GM21526 (cell line): ENCODE data around the gene PUS10.
"Not testable (repeated sequence)": the region's sequence is repeated elsewhere in the genome, so short reads cannot be mapped to it uniquely, and the experiment has no call there.

Experiments
- ATAC-seq: cut with Tn5 transposase; IDR thresholded peaks from one replicate; pipeline ENCODE4 v1.9.1; 2021; ENCODE audit warnings: moderate library complexity; ENCODE audit not compliant: unreplicated experiment, low FRiP score

PUS10 gene

DNA sequence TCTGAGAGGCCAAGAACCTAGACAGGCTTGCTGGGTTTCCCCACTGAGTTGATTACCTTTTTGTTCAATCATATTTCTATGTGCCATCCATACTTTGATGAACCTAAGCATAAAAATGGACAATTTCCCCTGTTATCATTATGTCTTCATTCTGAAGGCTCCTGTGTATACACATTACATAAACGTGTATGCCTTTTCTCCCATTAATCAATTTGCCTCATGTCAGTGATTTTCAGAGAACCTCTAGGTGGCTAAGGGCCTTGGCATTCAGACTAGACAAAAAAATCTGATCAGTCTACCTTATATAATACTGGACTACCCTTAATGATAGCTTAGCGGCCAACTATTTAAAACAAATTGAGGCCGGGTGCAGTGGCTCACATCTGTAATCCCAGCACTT is 4.7 kb downstream of the PUS10 start:
- ATAC-seq = no peak

DNA sequence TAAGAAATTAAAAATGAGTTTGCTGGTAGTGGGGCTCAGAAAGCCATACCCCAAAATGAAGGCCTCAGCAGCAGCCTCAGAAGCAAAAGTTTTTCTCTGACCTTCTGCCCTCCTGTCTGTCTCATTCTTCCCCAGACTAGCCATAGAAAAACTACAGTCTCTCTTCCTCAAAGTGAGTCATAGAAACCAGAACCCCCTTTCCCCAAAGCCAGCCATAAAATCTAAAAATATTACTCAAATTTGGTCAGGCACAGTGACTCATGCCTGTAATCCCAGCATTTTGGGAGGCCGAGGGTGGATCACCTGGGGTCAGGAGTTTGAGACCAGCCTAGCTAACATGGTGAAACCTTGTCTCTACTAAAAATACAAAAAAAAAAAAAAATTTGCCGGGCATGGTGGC is 5.8 kb downstream of the PUS10 start:
- not testable (repeated sequence) for ATAC-seq

DNA sequence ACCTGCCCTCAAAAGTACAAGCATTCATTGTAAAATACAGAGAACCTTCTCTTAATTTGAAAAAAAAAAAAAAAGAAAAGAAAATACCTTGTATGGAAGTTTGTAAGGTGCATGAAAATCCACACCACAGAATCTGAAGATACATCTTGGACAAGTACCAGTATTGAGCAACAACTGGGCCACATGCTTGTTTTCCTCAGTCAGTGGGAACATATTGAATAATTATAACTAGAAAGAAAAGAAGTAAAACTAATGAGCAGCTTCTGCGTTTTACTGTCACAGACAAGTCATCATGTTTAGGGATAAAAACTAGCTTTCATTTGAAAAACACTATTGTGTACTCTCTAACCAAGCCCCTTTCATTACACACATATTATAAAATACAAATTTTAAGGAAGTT is 6.4 kb downstream of the PUS10 start:
- no peak for ATAC-seq

DNA sequence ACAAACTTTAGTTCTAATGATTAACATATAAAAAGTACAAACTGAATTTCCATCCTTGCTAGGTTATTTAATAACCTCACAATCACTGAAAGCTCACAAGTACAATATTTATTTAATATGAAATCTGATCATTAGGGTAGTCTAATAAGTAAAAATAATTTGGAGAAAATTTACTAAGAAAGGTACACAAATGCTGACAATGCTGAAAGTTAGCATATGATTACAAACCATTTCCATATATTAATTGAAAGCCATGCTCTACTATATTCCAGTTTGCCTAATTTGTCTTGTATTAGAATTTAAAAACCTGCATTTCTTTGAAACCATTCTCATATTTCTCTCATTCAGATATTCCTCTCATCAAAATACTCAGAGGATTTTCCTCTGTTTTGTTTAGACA is 8.7 kb downstream of the PUS10 start:
- ATAC-seq = no peak

DNA sequence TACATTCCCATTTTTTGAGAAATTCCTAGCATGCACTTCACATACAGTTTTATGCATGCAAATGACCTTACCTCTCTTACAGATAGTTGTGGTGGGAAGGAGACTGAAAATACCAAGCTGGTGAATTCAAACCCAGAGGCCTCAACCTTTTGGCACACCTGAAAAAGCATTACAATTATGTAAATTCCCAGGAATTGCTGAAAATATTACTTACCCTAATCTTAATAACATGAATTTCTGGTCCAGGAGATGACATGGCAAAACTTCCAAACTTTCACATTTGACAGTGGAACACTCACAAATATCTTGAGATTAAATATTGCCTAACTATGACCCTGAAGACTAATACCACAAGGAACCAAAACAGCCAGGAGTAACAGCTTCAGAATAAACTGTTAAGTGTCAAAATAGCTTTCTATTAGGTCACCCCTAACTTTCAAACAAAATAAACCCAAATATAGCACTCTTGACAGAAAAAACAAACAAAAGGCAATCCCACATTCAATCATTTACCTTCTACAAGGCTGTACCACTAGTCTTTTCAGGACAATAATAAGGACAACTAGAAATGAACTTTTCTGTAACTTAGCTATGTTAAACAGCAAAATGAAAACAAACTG is 11.5 kb downstream of the PUS10 start:
- no peak for ATAC-seq

DNA sequence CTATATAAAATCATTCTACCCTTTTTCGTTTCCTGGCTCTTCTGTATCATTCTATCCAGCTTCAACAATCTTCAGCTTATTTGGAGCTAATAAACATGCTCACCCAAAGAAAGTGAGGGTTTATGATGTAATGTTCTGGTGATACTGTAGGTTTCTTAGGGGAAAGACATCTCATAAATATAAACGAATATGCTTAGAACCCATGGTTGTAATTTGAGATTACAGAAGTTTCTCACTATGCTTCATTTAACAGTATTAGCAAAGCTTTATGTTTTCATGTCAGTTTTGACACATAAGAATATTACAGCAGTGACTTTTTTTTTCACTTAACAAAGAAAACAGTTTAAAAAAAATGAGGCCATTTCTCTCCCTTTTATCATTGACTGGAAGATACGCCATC is 12.3 kb downstream of the PUS10 start:
- ATAC-seq = no peak

DNA sequence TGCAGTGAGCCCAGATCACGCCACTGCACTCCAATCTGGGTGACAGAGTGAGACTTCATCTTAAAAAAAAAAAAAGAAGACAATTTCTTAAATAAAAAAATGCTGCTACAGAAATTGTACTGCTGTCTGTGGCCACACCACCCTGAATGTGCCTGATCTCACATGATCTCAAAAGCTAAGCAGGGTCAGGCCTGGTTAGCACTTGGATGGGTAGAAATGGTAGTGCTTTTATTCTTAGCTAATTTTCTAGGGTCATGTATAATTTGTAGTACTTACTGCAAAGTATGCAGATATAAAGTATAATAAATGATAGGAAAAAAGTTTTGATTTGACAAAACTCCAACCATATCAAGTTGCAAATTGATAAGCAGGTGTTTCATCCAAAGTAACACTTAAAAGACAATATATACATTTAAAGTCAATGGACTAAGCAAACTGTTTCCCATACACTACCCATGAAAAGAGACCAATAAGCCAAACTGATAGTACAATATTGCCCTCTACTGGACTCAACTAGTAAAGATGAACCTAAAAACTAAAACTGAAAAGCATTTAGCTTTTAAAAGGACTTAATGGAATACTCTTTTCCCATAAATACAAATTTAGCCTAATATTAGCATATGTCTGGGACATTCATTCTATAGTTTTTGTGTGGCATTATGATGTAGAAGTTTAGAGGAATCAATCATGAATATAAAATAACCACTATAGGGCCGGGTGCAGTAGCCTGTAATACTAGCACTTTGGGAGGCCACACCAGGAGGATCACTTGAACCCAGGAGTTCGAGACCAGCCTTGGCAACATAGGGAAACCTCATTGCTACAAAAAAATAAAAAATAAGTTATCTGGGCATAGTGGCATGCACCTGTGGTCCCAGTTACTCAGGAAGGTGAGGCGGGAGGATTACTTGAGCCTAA is 19.2 kb downstream of the PUS10 start:
- ATAC-seq = no peak

DNA sequence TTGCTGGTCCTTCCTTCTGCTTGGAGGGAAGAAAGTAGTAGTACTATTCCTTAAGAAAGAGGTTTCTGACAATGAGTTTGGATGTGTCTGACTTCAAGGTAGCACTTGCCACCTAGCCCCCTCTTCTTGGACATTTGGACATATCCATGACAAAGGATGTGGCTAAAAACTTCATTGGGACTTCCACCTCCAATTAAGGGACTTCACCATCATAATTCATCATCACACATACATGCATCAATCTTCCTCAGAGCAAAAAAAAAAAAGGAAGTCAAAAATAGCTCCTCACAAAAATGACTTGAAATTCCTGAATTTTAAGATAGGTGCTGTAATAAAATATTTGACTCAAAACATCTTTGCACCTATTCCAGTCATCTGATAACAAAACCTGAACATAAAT is 23.9 kb downstream of the PUS10 start:
- no peak for ATAC-seq

DNA sequence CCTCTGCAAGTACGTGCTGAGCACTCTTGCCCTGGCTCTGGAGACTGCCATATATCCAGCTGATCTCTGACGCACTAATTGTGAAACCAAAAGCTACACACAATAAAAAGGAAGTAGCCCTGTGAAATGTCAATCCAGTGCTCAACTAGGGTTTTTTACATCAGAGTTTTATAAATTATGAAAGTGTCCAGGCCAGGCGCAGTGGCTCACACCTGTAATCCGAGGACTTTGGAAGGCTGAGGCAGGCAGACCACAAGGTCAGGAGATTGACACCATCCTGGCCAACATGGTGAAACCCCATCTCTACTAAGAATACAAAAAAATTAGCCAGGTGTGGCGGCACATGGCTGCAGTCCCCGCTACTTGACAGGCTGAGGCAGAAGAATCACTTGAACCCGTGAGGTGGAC is 25.1 kb downstream of the PUS10 start:
- peak; percentile 89 for ATAC-seq

DNA sequence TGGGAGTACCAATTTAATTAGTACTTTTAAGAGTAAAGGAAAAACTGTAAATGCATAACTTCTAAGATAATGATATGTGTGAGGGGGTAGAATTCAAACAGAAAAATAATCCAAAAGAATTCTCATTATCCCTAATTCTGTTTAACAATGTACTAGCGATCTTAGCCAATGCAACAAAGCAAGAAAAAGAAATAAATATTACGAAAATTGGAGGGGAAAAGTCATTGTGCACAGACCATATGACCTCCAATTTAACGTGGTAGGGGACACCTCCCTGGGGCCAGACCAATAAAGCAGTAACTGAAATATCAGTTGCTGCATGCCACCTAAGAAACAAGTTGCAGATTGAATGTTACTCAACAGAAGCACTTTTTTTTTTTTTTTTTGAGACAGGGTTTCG is 26.4 kb downstream of the PUS10 start:
- ATAC-seq = no peak

DNA sequence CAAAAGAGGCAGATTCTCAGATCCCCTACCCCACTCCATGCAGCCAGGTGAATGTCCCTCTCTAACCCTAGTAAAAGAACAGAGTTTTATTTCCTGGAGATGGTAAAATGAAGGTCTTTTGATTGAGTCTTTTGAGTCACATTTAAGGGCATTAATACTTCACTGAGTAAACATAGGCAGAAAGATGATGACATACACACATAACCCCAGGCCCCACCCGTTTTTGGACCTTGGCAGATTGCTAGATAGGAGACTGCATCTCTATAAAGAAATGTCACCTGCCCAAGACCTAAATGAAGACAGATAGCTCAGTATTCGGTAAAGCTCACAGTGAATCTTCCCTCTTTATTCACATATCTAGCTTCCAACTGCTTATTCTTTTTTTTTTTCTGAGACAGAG is 28.8 kb downstream of the PUS10 start:
- no peak for ATAC-seq

DNA sequence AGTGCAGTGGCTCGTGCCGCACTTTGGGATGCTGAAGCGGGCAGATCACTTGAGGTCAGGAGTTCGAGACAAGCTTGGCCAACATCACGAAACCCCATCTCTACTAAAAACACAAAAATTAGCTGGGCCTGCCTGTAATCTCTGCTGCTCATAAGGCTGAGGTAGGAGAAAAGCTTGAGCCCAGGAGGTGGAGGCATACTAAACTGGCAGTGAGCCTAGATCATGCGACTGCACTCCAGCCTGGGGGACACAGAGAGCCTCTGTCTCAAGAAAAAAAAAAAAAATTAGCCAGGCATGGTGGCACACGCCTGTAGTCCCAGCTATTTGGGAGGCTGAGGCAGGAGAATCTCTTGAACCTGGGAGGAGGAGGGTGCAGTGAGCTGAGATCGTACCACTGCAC is 30.4 kb downstream of the PUS10 start:
- ATAC-seq = not testable (repeated sequence)

DNA sequence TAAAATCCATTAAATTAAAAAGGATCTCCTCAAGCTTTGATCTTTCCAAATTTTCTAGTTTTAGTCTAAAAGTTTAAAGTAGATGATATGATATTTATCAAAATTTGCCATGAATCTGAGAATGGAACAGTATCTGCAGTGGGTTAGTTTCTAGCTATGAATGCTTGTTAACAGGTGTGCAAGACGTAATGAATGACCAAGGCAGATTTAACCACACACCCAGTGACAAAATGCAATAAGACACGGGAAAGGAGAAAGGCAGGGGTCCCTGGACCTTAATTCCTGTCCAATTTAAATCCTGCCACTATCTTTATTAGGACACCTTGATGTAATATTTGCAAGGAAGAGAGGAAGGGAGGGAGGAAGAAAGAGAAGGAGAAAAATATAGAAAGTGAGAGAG is 31.0 kb downstream of the PUS10 start:
- no peak for ATAC-seq

DNA sequence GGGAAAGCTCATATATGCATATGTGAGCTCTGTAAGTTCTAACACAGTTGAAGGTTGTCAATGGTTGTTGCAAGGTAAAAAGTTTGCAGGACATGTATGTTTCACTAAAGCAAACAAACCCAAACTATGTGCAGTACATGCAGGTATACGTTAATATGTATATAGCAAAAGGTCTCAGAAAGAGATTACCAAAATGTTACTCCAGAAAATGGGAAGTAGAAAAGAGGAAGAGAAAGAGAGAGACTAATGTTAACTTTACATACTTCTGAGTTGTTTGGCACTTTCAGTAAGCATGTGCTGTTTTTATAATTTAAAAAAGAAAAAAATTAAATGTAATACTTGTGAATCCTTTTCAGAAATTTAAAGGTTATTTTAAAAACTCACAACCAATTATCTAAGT is 33.3 kb downstream of the PUS10 start:
- ATAC-seq = peak; percentile 46

DNA sequence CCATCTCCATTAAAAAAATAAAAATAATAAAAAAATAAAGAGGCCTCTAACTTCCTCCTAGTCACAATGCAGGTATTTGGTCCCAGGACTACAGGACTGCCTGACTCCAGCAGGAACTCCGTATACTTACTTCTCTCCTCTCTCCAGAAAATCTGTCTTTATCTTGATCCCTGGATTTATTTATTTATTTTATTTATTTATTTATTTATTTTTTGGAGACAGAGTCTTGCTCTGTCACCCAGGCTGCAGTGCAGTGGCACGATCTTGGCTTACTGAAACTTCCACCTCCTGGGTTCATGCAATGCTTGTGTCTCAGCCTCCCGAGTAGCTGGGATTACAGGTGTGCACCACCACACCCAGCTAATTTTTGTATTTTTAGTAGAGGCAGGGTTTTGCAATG is 36.0 kb downstream of the PUS10 start:
- not testable (repeated sequence) for ATAC-seq

DNA sequence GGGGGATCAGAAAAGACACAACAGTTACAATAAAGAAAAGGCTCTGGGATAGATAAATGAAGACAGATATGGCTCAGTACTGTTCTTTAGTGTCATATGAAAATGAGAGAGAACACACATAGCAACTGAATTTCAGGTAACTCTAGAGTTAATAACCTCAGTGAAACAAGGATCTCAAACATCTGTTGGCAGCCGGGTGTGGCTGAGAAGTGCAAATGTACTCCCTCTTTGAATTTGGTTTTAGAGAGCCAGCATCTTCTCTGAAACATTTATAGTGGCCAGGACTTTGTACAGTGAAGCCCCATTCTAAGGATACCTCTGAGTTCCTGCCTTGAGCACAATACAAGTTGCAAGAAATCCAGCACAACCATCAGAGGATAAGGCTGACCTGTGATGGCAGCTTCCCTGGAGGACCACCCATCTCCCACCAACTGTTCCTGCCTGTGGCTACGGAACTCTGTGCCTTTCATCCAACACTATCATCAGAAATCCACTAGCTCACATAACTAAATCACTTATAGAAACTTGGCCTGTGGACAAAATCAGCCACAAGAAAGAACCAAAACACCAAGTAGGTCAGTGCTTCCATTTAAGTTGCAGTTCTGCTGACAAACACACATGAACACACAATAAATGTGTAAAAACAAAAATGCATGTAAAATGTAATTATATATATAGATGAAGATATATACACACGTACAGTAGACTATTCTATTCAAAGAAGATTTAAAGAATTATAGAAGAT is 37.8 kb downstream of the PUS10 start:
- ATAC-seq = peak; percentile 68

DNA sequence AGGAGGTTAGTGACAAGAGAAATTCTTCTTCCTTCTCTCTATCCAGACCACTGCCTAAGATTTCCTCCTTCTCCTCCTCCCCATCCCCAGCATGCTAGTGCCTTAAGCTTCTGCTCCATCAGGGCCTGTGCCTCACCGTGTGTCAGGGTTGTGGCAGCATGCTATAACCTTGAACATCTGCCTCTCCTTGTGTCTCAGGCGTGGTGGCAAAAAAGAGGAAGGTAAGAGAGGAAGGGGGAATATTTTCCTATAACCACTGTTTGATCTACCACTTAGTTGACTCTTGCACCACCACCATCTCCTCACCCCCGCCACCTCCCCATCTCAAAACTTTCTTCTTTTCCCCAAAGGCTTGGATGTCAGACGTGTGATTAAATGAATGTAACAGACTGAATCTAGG is 38.8 kb downstream of the PUS10 start:
- no peak for ATAC-seq

DNA sequence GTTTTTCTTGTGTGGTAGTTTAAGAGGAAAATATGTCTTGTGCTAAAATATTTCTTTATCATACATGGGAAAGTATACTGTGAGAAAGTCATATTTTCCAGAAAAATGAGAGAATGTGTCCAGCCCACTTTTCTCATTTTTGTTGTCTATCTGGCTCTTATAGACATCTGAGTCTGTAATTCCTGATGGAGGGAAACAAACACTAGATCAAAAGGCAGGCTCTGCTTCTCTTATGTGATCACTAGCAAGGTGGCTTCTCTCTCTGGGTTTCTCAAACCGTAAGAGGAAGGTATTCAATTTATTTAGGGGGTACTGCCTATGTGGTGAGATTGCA is 40.5 kb downstream of the PUS10 start:
- no peak for ATAC-seq

DNA sequence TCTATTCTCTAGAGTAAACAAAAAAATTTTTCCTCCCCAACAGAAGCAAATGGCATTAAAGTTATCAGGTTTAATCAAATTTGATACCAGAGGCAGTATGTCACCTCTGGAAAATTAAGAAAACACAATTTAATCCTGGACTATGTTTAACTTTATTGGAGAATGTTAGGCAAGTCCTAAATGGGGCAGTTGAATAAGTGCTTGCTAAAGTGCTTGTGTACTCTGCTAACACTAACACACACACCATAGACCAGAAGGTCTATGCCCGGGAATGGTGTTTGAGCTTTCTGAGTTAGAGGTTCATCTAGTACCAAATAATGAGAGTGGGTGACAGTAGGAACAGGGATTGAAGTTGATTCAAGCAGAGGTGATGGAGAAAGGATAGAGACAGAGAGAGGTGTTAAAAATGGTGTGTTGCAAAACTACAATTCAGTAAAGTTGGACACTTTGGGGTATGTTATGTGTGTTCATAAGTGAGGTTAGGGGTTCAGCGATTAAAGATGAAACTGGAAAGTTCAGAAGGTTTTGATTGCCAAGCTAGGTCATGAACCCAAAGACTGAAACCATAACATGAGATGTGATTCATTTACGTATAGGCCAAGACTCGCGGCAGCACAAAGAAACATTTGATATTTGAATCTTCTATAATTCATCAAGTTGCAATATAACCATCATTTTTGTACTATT is 41.0 kb downstream of the PUS10 start:
- ATAC-seq = peak; percentile 37

DNA sequence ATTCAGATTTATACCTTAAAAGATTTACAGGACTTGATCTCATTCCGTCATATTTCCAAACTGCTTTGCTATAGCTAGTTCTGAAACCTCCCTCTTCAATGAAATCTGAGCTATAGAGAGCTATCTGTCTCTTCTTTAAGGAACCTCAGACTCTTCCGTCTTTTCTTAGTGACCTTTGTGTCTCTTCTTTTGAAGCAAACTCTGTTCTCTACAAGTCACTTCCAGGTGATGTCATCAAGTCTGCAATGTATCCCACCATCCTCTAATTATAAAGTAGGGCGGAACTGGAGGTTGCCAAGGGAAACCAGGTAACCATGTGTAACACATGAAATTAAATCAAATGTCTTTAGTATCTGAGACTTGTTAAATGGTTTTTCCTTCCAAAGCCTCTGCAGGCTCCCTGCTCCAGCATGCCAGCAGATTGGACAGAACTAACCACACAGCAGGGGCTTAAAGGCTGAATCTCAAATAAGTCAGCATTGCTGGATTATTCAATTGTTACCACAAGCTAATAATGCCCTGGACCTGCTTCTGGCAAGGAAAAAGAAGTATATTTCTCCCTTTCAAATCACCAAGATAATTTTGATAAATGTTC is 41.7 kb downstream of the PUS10 start:
- no peak for ATAC-seq

DNA sequence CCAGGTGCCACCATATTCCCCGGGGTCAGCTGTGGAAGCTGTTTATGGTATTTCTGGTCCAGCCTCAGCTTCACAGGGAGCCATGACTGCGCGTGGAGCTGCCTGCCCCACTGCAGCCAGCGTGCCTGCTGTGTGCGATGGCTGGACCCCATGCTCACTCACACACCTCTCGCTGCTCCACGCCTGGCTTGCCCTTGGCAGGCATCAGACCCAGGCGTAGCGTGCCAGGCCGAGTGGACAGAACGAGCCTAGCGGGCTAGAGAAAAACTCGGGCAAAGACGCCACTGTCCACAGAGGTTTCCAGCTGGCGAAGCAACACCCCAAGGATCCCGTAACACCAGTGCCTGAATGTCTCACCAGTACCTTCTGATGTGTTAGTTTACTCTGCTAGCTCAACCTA is 43.4 kb downstream of the PUS10 start:
- no peak for ATAC-seq
